Left ventricle myocardium inferior (tissue), 1 donor: ENCODE results near the gene RPL22L1. TPM values are rescaled to one million over a fixed set of nuclear protein-coding genes. Genes with fewer than 3 reads are reported as not detected.
"Not testable (repeated sequence)": the region's sequence is repeated elsewhere in the genome, so short reads cannot be mapped to it uniquely, and the experiment has no call there.

Experiments used
- DNase-seq: peaks from one replicate; pipeline ENCODE4 v3.0.0-alpha.2; 2020
- H3K27ac ChIP-seq: fragments of 200-600 bp; replicated peaks from 2 replicates; pipeline ENCODE4 v1.8.0; 2021
- H3K27me3 ChIP-seq: fragments of 200-600 bp; 2 replicates; pipeline ENCODE4 v1.8.0; 2021; ENCODE audit warnings: low read depth
- H3K36me3 ChIP-seq: fragments of 200-600 bp; 2 replicates; pipeline ENCODE4 v1.8.0; 2021
- H3K4me1 ChIP-seq: fragments of 200-600 bp; 2 replicates; pipeline ENCODE4 v1.8.0; 2021
- H3K4me3 ChIP-seq: fragments of 200-600 bp; 2 replicates; pipeline ENCODE4 v1.8.0; 2021; ENCODE audit warnings: mild to moderate bottlenecking, moderate library complexity
- H3K9me3 ChIP-seq: fragments of 200-600 bp; replicated peaks from 2 replicates; pipeline ENCODE4 v1.8.0; 2021
- intact Hi-C: fragments of 100-400 bp; cut with micrococcal nuclease; formaldehyde crosslinking; loops from one replicate; pipeline ENCODE4 v1.11.0; 2022
- total RNA-seq: library from RNA; stranded (reverse); fragmentation: NEBNext Ultra II Directional; extraction: Animal tissue kit (Norgen Biotek cat#: 25700); gene quantifications from one replicate; pipeline ENCODE4 v1.2.1, GENCODE V29; 2021
- TF ChIP-seq, protein P1 (sequence below): fragments of 200-600 bp; IDR thresholded peaks from 2 replicates; pipeline ENCODE4 v1.8.0; 2021; ENCODE audit warnings: antibody characterized with exemption, mild to moderate bottlenecking, borderline replicate concordance
- donor health status: DM: no; HTN: yes; CAD: no; lungs with severe emphysema.

Gene RPL22L1
- total RNA-seq, 1 donor from 2014 or later = 12.4 TPM

DNA sequence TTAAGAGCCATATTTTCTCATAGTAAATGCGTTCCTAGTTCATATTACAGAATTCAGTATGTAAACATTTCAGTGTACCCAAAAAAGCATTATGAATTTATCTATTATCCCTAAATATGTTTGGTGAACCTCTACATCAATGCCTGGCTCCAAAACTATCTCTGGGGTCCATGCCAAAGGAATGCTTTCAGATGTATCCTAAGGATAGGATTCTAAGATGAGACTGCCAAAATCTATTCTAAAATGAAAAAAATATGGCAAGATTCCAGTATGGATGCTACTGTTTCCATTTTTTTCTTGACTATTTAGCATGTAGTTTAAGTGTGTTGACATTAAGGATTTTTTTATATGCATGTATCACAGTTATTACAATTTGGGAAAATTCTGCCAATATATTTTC lies 19.6 kb upstream of the RPL22L1 start:
- Histone ChIP-seq H3K4me1 (no peaks in the 10 kb centered on the region), H3K4me3 (no peak overlapping the region), H3K9me3 (no peaks in the 10 kb centered on the region), H3K27ac (no peak overlapping the region), H3K27me3 (no peaks in the 10 kb centered on the region), H3K36me3 (peaks cover 9% of the 10 kb centered on the region)
- no peak for DNase-seq
- intact Hi-C loops = no loop called here
- TF ChIP-seq, protein P1, sequence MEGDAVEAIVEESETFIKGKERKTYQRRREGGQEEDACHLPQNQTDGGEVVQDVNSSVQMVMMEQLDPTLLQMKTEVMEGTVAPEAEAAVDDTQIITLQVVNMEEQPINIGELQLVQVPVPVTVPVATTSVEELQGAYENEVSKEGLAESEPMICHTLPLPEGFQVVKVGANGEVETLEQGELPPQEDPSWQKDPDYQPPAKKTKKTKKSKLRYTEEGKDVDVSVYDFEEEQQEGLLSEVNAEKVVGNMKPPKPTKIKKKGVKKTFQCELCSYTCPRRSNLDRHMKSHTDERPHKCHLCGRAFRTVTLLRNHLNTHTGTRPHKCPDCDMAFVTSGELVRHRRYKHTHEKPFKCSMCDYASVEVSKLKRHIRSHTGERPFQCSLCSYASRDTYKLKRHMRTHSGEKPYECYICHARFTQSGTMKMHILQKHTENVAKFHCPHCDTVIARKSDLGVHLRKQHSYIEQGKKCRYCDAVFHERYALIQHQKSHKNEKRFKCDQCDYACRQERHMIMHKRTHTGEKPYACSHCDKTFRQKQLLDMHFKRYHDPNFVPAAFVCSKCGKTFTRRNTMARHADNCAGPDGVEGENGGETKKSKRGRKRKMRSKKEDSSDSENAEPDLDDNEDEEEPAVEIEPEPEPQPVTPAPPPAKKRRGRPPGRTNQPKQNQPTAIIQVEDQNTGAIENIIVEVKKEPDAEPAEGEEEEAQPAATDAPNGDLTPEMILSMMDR = no peak

DNA sequence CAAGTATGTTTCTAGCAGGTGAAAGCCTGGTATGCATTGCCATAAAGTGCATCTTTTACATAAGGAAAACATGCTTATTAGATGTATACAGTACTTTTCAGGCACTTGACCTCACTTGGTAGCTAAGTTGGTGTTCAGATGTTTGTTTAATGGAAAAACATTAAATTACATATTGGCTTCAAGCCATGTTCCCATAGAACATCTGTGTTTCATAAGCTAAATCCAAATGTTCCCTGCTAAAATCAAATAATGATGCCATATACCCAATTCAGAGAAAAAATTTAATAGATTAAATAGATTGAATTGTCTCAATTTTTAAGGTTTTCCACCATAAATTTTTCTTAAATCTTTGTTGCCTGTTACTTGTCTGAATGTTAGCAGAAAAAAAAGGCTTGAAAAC lies 19.1 kb upstream of the RPL22L1 start:
- TF ChIP-seq, protein P1 = no peak
- Histone ChIP-seq H3K4me3 (no peak overlapping the region), H3K36me3 (peaks cover 9% of the 10 kb centered on the region), H3K27me3 (no peaks in the 10 kb centered on the region), H3K4me1 (no peaks in the 10 kb centered on the region), H3K9me3 (no peaks in the 10 kb centered on the region), H3K27ac (no peak overlapping the region)
- intact Hi-C loops = no loop called here
- no peak for DNase-seq

DNA sequence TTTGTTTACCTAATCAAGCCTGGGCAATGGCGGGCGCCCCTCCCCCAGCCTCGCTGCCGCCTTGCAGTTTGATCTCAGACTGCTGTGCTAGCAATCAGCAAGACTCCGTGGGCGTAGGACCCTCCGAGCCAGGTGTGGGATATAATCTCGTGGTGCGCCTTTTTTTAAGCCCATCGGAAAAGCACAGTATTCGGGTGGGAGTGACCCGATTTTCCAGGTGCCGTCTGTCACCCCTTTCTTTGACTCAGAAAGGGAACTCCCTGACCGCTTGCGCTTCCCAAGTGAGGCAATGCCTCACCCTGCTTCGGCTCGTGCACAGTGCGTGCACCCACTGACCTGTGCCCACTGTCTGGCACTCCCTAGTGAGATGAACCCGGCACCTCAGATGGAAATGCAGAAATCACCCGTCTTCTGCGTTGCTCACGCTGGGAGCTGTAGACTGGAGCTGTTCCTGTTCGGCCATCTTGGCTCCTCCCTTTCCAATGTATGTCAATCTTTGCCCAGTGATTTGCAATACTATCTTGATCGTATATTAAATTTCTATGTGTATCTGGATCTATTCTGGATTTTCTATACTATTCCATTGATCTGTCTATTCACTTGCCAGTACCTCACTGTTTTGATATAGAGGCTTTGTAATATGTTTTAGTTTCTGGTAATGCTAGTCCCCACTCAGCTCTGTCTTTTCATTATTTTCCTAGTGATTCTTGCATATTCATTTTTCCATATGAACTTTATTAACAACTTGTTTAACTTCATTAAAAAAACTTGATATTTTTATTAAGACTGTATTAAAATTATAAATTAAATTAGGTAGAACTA lies 14.3 kb upstream of the RPL22L1 start:
- H3K4me1 ChIP-seq, H3K4me3 ChIP-seq, H3K9me3 ChIP-seq, H3K27ac ChIP-seq, DNase-seq, intact Hi-C loops, H3K36me3 ChIP-seq, H3K27me3 ChIP-seq: not testable (repeated sequence)

DNA sequence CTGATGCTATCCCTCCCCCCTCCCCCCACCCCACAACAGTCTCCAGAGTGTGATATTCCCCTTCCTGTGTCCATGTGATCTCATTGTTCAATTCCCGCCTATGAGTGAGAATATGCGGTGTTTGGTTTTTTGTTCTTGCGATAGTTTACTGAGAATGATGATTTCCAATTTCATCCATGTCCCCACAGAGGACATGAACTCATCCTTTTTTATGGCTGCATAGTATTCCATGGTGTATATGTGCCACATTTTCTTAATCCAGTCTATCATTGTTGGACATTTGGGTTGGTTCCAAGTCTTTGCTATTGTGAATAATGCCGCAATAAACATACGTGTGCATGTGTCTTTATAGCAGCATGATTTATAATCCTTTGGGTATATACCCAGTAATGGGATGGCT lies 8.7 kb upstream of the RPL22L1 start:
- H3K4me3 ChIP-seq, H3K36me3 ChIP-seq, H3K4me1 ChIP-seq, DNase-seq, H3K27ac ChIP-seq, intact Hi-C loops, H3K27me3 ChIP-seq: not testable (repeated sequence)
- peaks cover 12% of the 10 kb centered on the region for H3K9me3 ChIP-seq

DNA sequence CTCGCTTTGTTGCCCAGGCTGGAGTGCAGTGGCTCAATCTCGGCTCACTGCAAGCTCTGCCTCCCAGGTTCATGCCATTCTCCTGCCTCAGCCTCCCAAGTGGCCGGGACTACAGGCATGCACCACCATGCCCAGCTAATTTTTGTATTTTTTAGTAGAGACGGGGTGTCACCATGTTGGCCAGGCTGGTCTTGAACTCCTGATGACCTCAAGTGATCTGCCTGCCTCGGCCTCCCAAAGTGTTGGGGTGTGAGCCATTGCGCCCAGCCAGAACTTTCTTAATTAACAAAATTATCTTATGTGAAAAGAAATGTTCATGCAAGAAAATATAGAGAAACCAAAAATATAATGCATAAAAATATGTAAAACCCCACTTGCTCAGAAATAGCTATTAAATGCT lies 7.3 kb upstream of the RPL22L1 start:
- H3K36me3 ChIP-seq, DNase-seq, H3K4me3 ChIP-seq, H3K27ac ChIP-seq, H3K4me1 ChIP-seq, intact Hi-C loops, H3K27me3 ChIP-seq: not testable (repeated sequence)
- H3K9me3 ChIP-seq = peaks cover 12% of the 10 kb centered on the region

DNA sequence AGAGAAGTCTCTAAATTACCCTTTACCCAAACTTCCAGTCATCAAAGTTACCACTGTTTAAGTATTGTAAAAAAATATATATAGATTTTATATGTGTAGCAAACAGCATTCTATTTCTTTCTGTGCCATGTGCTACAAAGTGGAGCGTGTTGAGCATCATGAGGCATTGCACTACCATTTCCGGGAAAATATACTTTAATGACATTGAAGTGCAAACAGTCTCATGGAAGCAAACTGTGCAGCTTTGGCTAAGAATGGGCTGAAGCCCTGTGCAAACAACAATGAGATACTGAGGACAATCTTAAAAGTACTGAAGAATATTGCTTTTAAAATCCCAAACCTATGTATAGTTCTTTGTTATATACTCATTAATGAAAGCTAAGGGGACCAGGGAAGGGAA lies 6.5 kb upstream of the RPL22L1 start:
- Histone ChIP-seq H3K9me3 (peaks cover 12% of the 10 kb centered on the region), H3K27ac (no peak overlapping the region), H3K36me3 (no peaks in the 10 kb centered on the region), H3K4me3 (no peak overlapping the region), H3K27me3 (no peaks in the 10 kb centered on the region), H3K4me1 (no peaks in the 10 kb centered on the region)
- intact Hi-C loops = no loop called here
- DNase-seq = no peak
- TF ChIP-seq, protein P1 = no peak

DNA sequence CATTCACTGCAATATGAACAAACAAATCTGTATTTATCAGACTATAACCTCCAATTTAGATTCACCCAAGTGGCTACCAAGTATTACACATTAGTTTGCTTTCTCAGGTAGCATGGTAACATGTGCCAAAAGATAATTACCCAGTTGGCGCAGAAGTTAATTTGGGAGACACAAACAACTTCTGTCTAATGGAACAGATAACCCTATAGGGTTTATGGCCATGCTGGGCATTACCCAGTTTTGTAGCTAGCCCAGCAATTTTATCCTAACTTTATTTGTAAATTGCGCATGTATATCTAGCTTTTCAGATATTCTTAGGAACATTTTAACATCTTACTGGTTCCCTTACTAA lies 780 bp downstream of the RPL22L1 start:
- Histone ChIP-seq H3K27ac (peak overlapping the region; percentile 87), H3K36me3 (peaks cover 34% of the 10 kb centered on the region), H3K4me1 (peaks cover 31% of the 10 kb centered on the region), H3K4me3 (peak overlapping the region; percentile 84), H3K27me3 (no peaks in the 10 kb centered on the region), H3K9me3 (peaks cover under 1% of the 10 kb centered on the region)
- intact Hi-C loops = no loop called here
- no peak for DNase-seq
- TF ChIP-seq, protein P1 = no peak
